ENCODE data around the gene FCMR. TPM values are rescaled to one million over a fixed set of nuclear protein-coding genes. Genes with fewer than 3 reads are reported as not detected.

Gene FCMR
- total and polyA plus RNA-seq, 9 of the 15 experiments (the other 6 are each of a cell fraction or from before 2014, with no cell fraction given): 0.11 to 0.82 (median 0.20) TPM; not detected in 5

DNA sequence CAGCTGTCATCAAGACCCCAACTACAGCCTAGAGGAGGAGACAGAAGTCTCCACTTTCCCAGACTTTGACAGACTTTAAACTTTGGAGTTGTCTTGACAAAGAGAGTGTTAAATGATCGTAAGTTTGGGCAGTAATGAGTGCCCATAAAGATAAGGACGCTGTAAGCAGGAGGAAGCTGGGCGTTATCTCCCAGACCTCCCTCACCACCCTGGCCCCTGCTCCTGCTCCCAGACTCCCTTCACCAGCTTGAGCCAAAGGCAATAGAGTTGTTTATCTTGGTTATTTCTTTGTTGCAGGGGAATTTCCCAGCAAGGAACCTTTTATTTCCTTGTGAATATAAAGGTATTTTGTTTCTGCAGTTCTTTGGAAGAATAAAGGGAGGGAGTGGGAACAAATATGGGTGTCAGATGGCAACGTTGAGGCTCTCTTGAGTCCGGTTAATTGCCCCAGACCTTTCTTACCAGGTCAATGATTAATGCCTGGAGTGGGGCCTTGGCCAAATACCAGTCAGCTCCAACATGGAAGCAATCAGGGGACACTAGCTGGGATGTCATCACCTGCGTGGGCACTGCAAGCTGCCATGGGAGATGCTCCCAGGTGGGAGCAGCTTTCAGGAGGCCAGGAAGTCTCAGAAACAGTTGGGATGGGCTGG is 20.2 kb upstream of the FCMR start (continued):
- TF ChIP-seq, protein P1, sequence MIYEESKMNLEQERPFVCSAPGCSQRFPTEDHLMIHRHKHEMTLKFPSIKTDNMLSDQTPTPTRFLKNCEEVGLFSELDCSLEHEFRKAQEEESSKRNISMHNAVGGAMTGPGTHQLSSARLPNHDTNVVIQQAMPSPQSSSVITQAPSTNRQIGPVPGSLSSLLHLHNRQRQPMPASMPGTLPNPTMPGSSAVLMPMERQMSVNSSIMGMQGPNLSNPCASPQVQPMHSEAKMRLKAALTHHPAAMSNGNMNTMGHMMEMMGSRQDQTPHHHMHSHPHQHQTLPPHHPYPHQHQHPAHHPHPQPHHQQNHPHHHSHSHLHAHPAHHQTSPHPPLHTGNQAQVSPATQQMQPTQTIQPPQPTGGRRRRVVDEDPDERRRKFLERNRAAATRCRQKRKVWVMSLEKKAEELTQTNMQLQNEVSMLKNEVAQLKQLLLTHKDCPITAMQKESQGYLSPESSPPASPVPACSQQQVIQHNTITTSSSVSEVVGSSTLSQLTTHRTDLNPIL (CRISPR knock-in tag; IDR thresholded peaks at IDR 0.05): no peak
- TF ChIP-seq CSDE1 (IDR thresholded peaks at IDR 0.05) (no peak), CCAR2 (IDR thresholded peaks at IDR 0.05; ENCODE audit: low read depth, low read length) (no peak), HDGF (IDR thresholded peaks at IDR 0.05) (no peak), NFE2 (IDR thresholded peaks at IDR 0.05; ENCODE audit: low read depth) (no peak), CCNT2 (IDR thresholded peaks at IDR 0.05; ENCODE audit: borderline replicate concordance, extremely low read depth, insufficient read length, low read depth, low read length) (no peak), DPF2 (IDR thresholded peaks at IDR 0.05) (peak; percentile 70), RHOXF2B (CRISPR knock-in tag; conservative IDR thresholded peaks at IDR 0.05) (no peak), NCOA6 (IDR thresholded peaks at IDR 0.05) (no peak), ZNF124 (CRISPR knock-in tag; IDR thresholded peaks at IDR 0.05) (no peak), FOXM1 (IDR thresholded peaks at IDR 0.05; ENCODE audit: low read depth) (no peak), FOXM1 (CRISPR knock-in tag; IDR thresholded peaks at IDR 0.05; ENCODE audit: low read depth) (no peak), ZNF232 (CRISPR knock-in tag; IDR thresholded peaks at IDR 0.05) (no peak), YBX1 (IDR thresholded peaks at IDR 0.05) (no peak), ZNF444 (CRISPR knock-in tag; IDR thresholded peaks at IDR 0.05) (no peak), NR1H2 (CRISPR knock-in tag; IDR thresholded peaks at IDR 0.05) (no peak), TAF15 (IDR thresholded peaks at IDR 0.05; ENCODE audit: low read depth, low read length) (no peak), ZNF830 (CRISPR knock-in tag; IDR thresholded peaks at IDR 0.05) (no peak)
- TF ChIP-seq, protein P2, sequence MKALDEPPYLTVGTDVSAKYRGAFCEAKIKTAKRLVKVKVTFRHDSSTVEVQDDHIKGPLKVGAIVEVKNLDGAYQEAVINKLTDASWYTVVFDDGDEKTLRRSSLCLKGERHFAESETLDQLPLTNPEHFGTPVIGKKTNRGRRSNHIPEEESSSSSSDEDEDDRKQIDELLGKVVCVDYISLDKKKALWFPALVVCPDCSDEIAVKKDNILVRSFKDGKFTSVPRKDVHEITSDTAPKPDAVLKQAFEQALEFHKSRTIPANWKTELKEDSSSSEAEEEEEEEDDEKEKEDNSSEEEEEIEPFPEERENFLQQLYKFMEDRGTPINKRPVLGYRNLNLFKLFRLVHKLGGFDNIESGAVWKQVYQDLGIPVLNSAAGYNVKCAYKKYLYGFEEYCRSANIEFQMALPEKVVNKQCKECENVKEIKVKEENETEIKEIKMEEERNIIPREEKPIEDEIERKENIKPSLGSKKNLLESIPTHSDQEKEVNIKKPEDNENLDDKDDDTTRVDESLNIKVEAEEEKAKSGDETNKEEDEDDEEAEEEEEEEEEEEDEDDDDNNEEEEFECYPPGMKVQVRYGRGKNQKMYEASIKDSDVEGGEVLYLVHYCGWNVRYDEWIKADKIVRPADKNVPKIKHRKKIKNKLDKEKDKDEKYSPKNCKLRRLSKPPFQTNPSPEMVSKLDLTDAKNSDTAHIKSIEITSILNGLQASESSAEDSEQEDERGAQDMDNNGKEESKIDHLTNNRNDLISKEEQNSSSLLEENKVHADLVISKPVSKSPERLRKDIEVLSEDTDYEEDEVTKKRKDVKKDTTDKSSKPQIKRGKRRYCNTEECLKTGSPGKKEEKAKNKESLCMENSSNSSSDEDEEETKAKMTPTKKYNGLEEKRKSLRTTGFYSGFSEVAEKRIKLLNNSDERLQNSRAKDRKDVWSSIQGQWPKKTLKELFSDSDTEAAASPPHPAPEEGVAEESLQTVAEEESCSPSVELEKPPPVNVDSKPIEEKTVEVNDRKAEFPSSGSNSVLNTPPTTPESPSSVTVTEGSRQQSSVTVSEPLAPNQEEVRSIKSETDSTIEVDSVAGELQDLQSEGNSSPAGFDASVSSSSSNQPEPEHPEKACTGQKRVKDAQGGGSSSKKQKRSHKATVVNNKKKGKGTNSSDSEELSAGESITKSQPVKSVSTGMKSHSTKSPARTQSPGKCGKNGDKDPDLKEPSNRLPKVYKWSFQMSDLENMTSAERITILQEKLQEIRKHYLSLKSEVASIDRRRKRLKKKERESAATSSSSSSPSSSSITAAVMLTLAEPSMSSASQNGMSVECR (CRISPR knock-in tag; IDR thresholded peaks at IDR 0.05): no peak
- TF ChIP-seq, protein P3, sequence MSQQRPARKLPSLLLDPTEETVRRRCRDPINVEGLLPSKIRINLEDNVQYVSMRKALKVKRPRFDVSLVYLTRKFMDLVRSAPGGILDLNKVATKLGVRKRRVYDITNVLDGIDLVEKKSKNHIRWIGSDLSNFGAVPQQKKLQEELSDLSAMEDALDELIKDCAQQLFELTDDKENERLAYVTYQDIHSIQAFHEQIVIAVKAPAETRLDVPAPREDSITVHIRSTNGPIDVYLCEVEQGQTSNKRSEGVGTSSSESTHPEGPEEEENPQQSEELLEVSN (IDR thresholded peaks at IDR 0.05; ENCODE audit: borderline replicate concordance in 1 of 2, extremely low read depth in 1 of 2, insufficient read depth in 1 of 2, insufficient read length in 1 of 2, low read depth in 1 of 2, low read length in 1 of 2, poor library complexity in 1 of 2, severe bottlenecking in 1 of 2): no peak
- TF ChIP-seq, protein P4, sequence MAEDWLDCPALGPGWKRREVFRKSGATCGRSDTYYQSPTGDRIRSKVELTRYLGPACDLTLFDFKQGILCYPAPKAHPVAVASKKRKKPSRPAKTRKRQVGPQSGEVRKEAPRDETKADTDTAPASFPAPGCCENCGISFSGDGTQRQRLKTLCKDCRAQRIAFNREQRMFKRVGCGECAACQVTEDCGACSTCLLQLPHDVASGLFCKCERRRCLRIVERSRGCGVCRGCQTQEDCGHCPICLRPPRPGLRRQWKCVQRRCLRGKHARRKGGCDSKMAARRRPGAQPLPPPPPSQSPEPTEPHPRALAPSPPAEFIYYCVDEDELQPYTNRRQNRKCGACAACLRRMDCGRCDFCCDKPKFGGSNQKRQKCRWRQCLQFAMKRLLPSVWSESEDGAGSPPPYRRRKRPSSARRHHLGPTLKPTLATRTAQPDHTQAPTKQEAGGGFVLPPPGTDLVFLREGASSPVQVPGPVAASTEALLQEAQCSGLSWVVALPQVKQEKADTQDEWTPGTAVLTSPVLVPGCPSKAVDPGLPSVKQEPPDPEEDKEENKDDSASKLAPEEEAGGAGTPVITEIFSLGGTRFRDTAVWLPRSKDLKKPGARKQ (CRISPR knock-in tag; IDR thresholded peaks at IDR 0.05): no peak

Measured in K562 (cell line).